ENCODE data around the gene RTN4RL1.

DNA sequence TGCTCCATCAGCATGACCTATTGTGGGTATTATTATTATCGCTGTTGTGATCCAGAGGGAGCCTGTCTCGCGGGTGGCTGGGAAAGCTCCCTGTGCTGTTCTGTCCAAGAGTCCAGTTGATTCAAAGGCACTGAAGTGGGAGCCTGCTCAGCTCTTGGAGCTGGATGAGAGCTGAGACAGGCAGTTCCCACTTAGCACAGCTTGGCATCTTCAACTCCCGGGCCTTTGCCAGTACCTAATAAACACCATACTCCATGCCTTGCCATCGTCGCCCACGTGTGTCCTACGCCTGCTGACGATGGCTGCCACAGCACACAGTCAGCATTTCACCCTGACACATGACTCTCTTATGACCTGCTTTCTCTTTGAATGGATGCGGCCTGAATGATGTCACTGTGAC lies 32.6 kb downstream of the RTN4RL1 start:
- TF ChIP-seq, protein P1, sequence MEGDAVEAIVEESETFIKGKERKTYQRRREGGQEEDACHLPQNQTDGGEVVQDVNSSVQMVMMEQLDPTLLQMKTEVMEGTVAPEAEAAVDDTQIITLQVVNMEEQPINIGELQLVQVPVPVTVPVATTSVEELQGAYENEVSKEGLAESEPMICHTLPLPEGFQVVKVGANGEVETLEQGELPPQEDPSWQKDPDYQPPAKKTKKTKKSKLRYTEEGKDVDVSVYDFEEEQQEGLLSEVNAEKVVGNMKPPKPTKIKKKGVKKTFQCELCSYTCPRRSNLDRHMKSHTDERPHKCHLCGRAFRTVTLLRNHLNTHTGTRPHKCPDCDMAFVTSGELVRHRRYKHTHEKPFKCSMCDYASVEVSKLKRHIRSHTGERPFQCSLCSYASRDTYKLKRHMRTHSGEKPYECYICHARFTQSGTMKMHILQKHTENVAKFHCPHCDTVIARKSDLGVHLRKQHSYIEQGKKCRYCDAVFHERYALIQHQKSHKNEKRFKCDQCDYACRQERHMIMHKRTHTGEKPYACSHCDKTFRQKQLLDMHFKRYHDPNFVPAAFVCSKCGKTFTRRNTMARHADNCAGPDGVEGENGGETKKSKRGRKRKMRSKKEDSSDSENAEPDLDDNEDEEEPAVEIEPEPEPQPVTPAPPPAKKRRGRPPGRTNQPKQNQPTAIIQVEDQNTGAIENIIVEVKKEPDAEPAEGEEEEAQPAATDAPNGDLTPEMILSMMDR (conservative IDR thresholded peaks at IDR 0.05; ENCODE audit: low read depth, low read length) = no peak
- TF ChIP-seq RFX5 (IDR thresholded peaks at IDR 0.05; ENCODE audit: low read depth, low read length) = no peak
- TF ChIP-seq MXI1 (IDR thresholded peaks at IDR 0.05; ENCODE audit: borderline replicate concordance, low read depth, low read length) = no peak
- TF ChIP-seq SMC3 (IDR thresholded peaks at IDR 0.05; ENCODE audit: low read depth, low read length) = no peak
